ENCODE data around the gene SP6. TPM values are rescaled to one million over a fixed set of nuclear protein-coding genes. Genes with fewer than 3 reads are reported as not detected.

Gene SP6
- total RNA-seq, 4 donors from 2014 or later = under 0.01 to 0.71 (median 0.25) TPM

- Histone ChIP-seq H3K4me1 (peaks cover 20 to 28% (median 24%) of the 10 kb centered on the region in 4 donors), H3K4me3 (peak within 1 kb of the TSS; percentile 74 to 88 (median 86)), H3K36me3 (peaks cover 18 to 41% (median 31%) of the 10 kb centered on the region in 4 donors), H3K27ac (replicated peaks in 1 of 4) (peak within 1 kb of the TSS; percentile 53 to 85 (median 75)), H3K27me3 (no peaks in the 10 kb centered on the region), H3K9me3 (no peaks in the 10 kb centered on the region)
- WGBS = under 1% methylated on average over 42 of the region's 42 CpGs
- intact Hi-C loops (cut with DNase I) = no loop called here
- TF ChIP-seq, protein P1, sequence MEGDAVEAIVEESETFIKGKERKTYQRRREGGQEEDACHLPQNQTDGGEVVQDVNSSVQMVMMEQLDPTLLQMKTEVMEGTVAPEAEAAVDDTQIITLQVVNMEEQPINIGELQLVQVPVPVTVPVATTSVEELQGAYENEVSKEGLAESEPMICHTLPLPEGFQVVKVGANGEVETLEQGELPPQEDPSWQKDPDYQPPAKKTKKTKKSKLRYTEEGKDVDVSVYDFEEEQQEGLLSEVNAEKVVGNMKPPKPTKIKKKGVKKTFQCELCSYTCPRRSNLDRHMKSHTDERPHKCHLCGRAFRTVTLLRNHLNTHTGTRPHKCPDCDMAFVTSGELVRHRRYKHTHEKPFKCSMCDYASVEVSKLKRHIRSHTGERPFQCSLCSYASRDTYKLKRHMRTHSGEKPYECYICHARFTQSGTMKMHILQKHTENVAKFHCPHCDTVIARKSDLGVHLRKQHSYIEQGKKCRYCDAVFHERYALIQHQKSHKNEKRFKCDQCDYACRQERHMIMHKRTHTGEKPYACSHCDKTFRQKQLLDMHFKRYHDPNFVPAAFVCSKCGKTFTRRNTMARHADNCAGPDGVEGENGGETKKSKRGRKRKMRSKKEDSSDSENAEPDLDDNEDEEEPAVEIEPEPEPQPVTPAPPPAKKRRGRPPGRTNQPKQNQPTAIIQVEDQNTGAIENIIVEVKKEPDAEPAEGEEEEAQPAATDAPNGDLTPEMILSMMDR (IDR thresholded peaks at IDR 0.05) = peak in 1 of 3 experiments; percentile 47
- TF ChIP-seq POLR2A (IDR thresholded peaks at IDR 0.05; ENCODE audit: low read depth) (peak; percentile 76), POLR2AphosphoS5 (IDR thresholded peaks at IDR 0.05) (peak; percentile 97 to 99), EP300 (IDR thresholded peaks at IDR 0.05) (no peak)
- DNase-seq (ENCODE audit: extremely low spot score) = peak; percentile 97
These were observed 19.7 kb downstream of the SP6 start, which contains the start of the genes LRRC46 and MRPL10 for GRCh38 chr17:47831003-47831933. Gene LRRC46 (plus strand): TSS chr17:47831670. CDS start chr17:47831990, 320 bp downstream. Gene MRPL10 (minus strand): TSS chr17:47831541. CDS start chr17:47831511, 30 bp downstream.

GRCh38 chr17:47830396-47831002 lies 20.5 kb downstream of the SP6 start:
- Histone ChIP-seq H3K4me3 (peak overlapping the region; percentile 74 to 88 (median 86)), H3K27me3 (no peaks in the 10 kb centered on the region), H3K36me3 (peaks cover 24 to 41% (median 33%) of the 10 kb centered on the region in 4 donors), H3K4me1 (peaks cover 20 to 28% (median 24%) of the 10 kb centered on the region in 4 donors), H3K9me3 (no peaks in the 10 kb centered on the region), H3K27ac (replicated peaks in 1 of 4) (peak overlapping the region; percentile 53 to 85 (median 75))
- DNase-seq (ENCODE audit: extremely low spot score) = no peak
- intact Hi-C loops (cut with DNase I) = no loop called here
- WGBS = 81% methylated on average over 18 of the region's 18 CpGs
- TF ChIP-seq, protein P1 (IDR thresholded peaks at IDR 0.05) = no peak
- no peak for TF ChIP-seq POLR2AphosphoS5 (IDR thresholded peaks at IDR 0.05)
- no peak for TF ChIP-seq POLR2A (IDR thresholded peaks at IDR 0.05; ENCODE audit: low read depth)
- no peak for TF ChIP-seq EP300 (IDR thresholded peaks at IDR 0.05)

- intact Hi-C loops (cut with DNase I) = no loop called here
- Histone ChIP-seq H3K36me3 (peaks cover 30 to 46% (median 39%) of the 10 kb centered on the region in 4 donors), H3K4me1 (peaks cover 20 to 28% (median 24%) of the 10 kb centered on the region in 4 donors), H3K4me3 (no peak overlapping the region), H3K9me3 (no peaks in the 10 kb centered on the region), H3K27ac (replicated peaks in 1 of 4) (no peak overlapping the region), H3K27me3 (no peaks in the 10 kb centered on the region)
- no peak for DNase-seq (ENCODE audit: extremely low spot score)
- TF ChIP-seq, protein P1 (IDR thresholded peaks at IDR 0.05) = no peak
- no peak for TF ChIP-seq POLR2AphosphoS5 (IDR thresholded peaks at IDR 0.05)
- TF ChIP-seq POLR2A (IDR thresholded peaks at IDR 0.05; ENCODE audit: low read depth) = no peak
- no peak for TF ChIP-seq EP300 (IDR thresholded peaks at IDR 0.05)
- 88% methylated on average over 3 of the region's 3 CpGs for WGBS
These were observed 21.1 kb downstream of the SP6 start for GRCh38 chr17:47829870-47830269.

DNA sequence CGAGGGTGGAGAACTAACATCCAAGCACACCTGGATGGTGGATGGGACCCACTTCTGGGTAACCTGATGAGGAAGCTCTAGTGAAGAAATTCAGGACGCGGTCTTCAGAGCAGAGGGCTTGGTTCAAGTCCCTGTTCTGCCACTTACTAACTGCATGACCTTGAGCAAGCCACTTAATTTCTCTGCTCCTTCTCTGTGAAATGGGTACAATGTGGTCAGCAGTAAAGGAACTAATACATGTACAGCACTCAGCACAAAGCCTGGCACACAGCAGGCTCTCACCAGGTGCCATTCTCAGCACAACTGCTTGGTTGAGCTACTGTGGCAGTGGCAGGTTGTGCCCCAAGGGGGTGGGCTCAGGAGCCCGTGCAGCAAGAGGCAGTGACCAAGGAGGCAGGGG lies 27.4 kb downstream of the SP6 start:
- H3K4me3 ChIP-seq = no peak overlapping the region
- DNase-seq (ENCODE audit: extremely low spot score) = no peak
- H3K27me3 ChIP-seq = no peaks in the 10 kb centered on the region
- H3K27ac ChIP-seq (replicated peaks in 1 of 4) = no peak overlapping the region
- 95% methylated on average over 4 of the region's 4 CpGs for WGBS
- H3K36me3 ChIP-seq = peaks cover 41 to 66% (median 62%) of the 10 kb centered on the region in 4 donors
- no peaks in the 10 kb centered on the region for H3K9me3 ChIP-seq
- H3K4me1 ChIP-seq = peaks cover 22 to 29% (median 23%) of the 10 kb centered on the region in 4 donors
- TF ChIP-seq, protein P1 (IDR thresholded peaks at IDR 0.05) = no peak
- TF ChIP-seq POLR2A (IDR thresholded peaks at IDR 0.05; ENCODE audit: low read depth) = no peak
- TF ChIP-seq EP300 (IDR thresholded peaks at IDR 0.05) = no peak
- no peak for TF ChIP-seq POLR2AphosphoS5 (IDR thresholded peaks at IDR 0.05)
- intact Hi-C loops (cut with DNase I) = no loop called here

Measured in esophagus muscularis mucosa (tissue), 4 donors.